Inflammatory macrophage treated with lipopolysaccharide for 4 hours (primary cell): ENCODE measurements around the gene RBBP8NL.

ENCODE experiments used
- DNase-seq: peaks from one replicate; pipeline ENCODE4 v3.0.0-alpha.2; 2020

Gene RBBP8NL

GRCh38 chr20:62371588-62372041, 55.7 kb downstream of the RBBP8NL start:
- DNase-seq: no peak

- DNase-seq: no peak
Measured at GRCh38 chr20:62370807-62371587, 56.3 kb downstream of the RBBP8NL start.

GRCh38 chr20:62370115-62370806, 57.1 kb downstream of the RBBP8NL start:
- peak; percentile 61 for DNase-seq

- no peak for DNase-seq
Measured at GRCh38 chr20:62369815-62370114, 57.6 kb downstream of the RBBP8NL start.

- peak; percentile 13 for DNase-seq
Measured at GRCh38 chr20:62368976-62369814, 58.1 kb downstream of the RBBP8NL start.

GRCh38 chr20:62368392-62368975, 58.9 kb downstream of the RBBP8NL start:
- no peak for DNase-seq

GRCh38 chr20:62367633-62368391, 59.5 kb downstream of the RBBP8NL start:
- DNase-seq: no peak

- DNase-seq: peak; percentile 28
Measured at GRCh38 chr20:62367136-62367632, 60.2 kb downstream of the RBBP8NL start, which contains the start of gene LAMA5. LAMA5 (minus strand) TSS chr20:62367312; CDS start chr20:62367245, 67 bp downstream.

GRCh38 chr20:62366370-62367135, 60.8 kb downstream of the RBBP8NL start:
- no peak for DNase-seq

- no peak for DNase-seq
Measured at GRCh38 chr20:62365814-62366369, 61.4 kb downstream of the RBBP8NL start.

GRCh38 chr20:62364911-62365736, 62.2 kb downstream of the RBBP8NL start:
- DNase-seq: no peak

- DNase-seq: no peak
Measured at GRCh38 chr20:62363920-62364851, 63.2 kb downstream of the RBBP8NL start.

GRCh38 chr20:62362991-62363919, 64.1 kb downstream of the RBBP8NL start:
- no peak for DNase-seq

- DNase-seq: no peak
Measured at GRCh38 chr20:62362590-62362940, 64.8 kb downstream of the RBBP8NL start.

- no peak for DNase-seq
Measured at GRCh38 chr20:62361799-62362589, 65.3 kb downstream of the RBBP8NL start.

- no peak for DNase-seq
Measured at GRCh38 chr20:62360854-62361798, 66.2 kb downstream of the RBBP8NL start.
